ENCODE results near the gene PRM3.

The PRM3 gene

DNA sequence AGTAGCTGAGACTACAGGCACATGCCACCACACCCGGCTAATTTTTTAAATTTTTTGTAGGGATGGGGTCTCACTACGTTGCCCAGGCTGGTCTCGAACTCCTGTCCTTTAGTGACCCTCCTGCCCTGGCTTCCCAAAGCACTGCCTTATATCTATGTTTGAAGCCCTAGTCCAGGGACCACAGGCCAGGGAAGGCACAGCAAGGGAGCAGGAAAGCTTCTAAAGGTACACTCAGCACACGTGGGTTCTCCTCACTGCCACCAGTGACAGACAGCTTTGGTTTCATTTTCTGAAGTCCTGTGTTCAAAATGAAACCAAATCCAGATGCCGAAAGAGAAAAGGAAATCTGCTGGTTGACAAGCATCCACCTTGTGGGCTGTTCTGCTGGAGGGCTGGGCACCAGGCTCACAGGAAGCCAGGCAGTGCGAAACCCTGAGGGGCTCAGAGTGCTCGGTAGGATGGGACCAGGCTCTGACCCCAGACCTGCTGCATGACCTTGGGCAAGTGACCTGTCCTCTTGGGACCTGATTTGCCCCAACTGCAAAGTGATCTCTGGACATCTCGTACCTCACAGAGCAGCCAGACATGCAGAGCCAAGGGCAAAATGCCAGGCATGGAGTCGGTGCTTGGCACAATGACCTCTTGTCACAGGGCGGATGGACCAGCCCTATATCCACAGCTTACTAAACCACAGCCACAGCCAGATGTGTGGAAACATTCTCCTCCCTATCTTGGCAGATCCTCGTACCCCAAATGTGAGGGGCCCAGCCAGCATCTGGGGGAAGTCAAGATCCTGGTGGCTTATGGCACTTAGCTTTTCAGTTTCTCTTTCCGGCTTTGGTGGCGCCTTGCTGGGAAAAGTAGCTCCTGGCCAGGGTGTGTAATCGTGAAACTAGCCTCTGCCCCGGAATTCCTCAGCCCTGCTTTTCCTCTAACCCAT is 14.6 kb downstream of the PRM3 start:
- no peak for DNase-seq

DNA sequence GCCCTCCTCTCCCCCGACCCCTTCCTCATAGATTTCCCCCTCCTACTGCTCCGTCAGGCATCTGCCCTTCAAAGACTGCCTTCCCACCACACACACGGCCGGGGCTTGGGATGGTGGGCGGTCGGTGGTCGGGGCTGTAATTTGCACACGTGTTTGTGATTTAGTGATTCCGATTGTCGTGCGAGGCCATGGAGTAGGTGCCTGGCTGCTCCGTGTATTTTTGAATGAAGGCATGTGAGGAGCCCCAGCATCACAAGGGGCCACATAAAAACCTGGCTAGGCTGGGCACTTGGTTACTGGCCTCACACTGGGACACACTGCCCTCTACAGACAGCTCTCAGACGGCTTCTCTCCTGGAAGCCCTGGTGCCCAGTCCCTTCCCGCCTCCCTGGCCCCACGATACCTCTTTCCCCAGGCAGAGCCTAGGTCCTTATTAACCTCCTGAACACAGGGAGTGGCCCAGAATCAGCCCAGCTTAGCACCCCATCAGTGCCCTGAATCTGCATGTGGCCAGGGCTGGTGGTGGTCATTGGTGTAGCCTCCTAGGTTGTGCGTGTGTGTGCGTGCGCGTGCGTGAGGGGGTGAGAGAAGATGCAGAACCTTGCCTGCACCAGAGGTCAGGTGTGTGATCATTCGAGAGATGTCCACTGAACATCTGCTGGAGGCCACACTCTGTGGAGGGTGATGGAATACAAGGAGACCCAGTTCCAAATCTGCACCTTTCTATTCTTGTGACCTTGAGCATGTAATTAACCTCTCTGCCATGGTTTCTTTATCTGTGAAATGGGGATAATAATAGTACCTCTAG is 16.1 kb downstream of the PRM3 start:
- DNase-seq: peak; percentile 75

DNA sequence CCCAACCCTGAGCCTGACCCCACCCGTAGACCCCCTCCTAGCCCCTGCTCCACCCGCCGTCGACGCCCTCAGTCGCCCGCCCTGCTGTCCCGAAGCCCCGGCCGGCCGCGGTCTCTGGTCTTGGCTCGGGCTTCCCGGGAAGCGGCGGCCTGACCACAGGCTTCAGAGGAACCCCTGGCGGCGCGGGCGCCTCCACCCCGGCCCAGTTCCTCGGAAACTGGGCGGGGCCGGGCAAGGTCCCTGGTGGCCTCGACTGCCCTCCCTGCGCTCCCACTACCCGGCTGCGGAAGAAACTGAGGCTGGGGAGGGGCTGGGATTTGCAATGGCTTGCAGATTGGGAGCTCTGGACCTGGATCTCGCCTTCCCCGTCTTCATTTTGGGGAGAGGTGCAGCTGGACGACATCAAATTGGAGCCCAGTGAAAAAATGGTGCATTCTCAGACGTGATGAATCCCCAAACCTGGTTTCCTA is 16.7 kb downstream of the PRM3 start:
- DNase-seq: no peak

DNA sequence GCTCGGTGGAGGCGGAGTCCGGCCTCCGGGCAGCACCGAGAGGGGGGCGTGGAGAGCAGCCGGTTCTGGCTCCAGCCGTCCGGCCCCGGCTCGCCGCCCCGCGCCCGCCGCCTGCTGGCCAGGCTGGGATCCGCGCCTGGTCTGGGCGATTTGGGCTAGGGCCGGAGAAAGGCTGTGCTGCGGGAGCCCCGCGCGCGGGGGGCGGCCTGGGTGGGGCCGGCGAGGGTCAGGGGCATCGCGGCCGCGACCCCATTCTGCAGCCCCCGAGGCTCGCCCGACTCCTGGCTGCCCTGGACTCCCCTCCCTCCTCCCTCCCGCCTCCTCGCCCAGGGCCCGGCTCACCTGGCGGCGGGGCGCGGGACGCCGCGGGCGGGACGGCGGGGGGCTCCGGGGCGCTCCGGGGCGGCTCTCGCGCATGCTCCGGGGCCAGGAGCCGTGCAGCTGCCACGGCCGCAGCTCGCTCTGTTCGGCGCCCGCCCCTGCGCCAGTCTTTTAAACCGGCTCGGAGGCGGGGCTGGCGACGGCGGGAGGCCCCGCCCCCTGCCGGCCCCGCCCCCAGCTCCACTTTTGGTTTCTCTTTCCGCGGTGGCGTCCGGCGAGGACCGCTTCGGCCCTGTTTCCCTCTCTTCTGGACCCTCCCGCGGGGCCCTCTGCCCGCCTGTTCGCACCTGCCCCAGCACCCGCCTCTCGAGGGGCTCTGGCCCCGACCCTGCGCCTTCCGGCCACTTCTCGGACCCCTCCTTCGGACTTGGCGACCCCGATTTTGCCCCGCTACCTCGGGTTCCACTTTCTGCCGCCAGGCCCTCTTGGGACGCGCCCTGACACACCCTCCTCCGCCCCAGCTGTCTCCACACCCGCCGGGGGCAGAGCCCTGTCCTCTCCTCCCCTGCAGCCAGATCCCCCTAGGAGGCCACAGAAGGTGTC is 17.4 kb downstream of the PRM3 start, which contains the start of gene SOCS1:
TSS of gene SOCS1 (minus strand) at position 468 of the 924 bp plus-strand sequence. CDS start 726 bp downstream, outside the sequence.
- DNase-seq: peak; percentile 80

DNA sequence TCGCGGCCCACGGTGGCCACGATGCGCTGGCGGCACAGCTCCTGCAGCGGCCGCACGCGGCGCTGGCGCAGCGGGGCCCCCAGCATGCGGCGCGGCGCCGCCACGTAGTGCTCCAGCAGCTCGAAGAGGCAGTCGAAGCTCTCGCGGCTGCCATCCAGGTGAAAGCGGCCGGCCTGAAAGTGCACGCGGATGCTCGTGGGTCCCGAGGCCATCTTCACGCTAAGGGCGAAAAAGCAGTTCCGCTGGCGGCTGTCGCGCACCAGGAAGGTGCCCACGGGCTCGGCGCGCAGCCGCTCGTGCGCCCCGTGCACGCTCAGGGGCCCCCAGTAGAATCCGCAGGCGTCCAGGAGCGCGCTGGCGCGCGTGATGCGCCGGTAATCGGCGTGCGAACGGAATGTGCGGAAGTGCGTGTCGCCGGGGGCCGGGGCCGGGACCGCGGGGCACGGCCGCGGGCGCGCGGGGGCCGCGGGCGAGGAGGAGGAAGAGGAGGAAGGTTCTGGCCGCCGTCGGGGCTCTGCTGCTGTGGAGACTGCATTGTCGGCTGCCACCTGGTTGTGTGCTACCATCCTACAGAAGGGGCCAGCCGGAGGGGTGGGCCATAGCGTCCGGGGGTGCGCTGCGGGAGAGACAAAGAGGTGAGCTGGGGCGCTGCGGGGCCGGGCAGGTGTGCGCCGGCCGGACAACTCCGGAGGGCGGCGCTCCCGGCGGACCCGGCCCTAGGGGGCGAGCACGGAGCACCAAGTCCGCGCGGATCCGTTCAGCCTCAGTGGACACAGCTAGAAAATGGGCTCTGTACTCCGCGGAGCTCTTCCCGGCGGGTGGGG is 18.3 kb downstream of the PRM3 start:
- no peak for DNase-seq

DNA sequence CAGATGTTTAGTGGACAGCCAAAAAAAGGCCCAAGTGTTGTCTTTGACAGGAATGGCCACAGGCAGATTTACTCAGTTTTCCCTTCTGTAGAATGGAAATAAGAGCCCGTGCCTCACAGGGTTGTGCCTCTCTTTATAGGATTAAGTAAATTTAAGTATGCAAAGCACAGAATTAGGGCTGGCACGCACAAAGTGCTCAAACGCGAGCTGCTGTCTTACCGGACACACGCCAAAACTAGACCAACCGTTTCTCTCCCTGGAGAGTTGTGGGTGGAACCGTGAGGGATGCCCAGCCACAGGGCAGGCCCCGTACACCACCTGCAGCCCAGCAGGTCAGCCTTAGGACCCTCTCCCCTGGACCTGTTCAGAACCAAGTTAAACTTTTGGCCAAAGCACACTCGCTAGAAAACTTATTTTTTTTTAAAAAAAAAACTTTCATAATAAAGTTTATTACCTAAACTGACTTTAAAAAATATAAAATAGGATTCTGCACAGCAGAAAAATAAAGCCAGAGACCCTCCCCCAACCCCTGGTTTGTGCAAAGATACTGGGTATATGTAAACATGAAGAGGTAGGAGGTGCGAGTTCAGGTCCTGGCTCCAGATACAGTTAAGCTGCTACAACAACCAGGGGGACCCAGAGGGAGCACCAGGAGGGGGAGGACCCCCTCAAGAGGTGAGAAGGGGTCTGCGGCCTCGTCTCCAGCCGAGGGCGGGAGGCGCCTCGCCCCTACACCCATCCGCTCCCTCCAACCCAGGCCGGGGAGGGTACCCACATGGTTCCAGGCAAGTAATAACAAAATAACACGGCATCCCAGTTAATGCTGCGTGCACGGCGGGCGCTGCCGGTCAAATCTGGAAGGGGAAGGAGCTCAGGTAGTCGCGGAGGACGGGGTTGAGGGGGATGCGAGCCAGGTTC is 19.2 kb downstream of the PRM3 start:
- DNase-seq: no peak

DNA sequence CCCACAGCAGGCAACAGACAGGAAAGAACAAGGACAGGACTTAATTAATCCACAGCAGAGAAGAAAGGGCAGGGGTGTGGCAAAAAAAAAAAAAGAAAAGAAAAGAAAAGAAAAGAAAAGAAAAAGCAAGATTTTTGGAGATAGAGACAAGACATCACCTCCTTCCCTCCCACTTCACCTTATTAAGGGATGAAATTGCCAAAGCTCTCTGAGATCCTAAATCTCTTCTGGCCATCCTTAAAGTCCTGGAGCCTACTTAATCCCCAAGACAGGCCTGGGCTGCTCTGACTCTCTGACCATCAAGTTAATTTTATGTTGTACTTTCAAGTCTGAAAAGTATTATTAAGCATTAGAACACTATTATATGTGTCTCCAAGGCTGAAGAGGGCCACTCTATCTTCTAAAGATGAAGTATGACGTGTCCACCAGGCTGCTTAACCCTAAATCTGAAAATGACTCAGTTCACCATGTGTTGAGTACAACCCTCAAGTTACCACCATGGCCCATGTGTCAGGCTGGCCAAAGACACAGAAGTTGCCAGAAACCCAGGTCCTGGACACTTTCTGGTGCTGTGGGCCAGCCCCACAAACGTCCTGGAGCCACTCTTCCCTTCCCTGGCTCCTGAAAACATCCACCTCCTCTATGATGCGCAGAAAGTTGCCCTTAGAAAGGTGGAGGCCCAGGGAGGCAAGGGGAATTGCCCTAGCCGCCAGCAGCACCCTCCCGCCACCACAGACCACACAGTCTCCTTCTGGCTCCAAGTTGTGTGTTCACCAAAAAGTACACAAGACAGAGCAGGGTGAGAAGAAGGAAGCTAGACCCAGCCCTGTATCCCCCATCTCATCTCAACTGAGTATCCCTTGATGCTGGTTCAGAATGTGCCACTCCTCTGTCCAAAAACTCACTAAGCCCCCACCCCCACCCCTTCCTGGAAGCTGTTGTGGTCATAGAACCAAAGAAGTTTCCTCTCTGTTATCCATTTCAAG is 20.1 kb downstream of the PRM3 start:
- no peak for DNase-seq

DNA sequence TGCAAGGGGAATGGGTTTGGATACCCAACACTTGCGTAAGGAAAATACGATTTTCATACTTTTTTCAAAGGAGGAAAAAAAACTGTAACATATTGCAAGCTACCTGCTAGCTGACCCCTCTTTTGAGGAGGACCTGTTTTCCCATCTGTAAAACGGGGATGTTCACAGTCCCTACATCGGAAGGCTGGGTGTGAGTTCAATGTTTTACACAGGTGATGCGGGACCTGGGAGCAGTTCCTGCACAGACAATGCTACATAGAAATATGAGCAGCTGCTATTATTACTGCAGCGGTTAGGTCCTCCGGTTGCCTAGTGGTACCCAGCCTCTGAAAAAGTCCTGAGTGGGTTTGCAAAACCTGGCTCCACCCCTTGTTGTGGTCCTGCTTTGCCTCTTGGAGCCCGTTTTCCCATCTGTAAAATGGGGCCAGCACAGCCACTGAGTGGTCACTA is 20.9 kb downstream of the PRM3 start:
- no peak for DNase-seq

DNA sequence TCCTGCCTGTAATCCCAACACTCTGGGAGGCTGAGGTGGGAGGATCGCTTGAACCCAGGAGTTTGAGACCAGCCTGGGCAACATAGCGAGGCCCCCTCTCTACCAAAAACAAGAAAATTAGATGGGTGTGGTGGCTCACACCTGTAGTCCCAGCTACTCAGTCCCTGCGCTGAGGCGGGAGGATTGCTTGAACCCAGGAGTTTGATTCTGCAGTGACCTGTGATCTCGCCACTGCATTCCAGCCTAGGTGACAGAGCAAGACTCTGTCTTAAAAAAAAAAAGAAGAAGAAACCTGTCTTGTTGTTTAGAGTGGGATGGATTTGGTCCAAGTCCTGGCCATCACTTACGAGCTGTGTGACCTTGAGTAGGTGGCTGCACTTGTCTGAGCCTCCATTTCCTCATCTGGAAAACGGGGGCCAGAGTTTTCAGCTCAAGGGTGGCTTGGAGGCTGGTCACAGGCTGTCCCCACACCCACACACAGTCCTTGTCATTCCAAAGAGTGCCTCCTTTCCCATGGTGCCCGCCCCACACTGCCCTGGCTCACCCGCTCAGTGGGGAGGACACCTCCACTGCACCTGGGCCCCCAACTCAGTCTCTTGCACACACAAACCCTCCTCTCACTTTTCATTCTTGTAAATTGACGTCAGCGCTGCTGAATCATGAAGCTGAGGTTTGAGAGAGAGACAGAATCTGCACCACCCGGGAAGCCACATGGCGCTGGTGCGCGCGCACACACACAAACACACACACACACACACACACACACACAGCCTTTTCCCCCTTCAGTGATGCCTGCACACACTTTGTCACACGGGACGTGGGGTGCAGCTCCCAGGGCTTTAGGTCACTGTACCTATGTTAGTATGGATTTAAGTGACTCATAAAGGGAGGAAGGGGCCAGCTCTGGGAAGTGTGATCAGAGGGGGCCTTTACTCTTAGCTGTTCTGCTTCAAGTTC is 21.6 kb downstream of the PRM3 start:
- no peak for DNase-seq

DNA sequence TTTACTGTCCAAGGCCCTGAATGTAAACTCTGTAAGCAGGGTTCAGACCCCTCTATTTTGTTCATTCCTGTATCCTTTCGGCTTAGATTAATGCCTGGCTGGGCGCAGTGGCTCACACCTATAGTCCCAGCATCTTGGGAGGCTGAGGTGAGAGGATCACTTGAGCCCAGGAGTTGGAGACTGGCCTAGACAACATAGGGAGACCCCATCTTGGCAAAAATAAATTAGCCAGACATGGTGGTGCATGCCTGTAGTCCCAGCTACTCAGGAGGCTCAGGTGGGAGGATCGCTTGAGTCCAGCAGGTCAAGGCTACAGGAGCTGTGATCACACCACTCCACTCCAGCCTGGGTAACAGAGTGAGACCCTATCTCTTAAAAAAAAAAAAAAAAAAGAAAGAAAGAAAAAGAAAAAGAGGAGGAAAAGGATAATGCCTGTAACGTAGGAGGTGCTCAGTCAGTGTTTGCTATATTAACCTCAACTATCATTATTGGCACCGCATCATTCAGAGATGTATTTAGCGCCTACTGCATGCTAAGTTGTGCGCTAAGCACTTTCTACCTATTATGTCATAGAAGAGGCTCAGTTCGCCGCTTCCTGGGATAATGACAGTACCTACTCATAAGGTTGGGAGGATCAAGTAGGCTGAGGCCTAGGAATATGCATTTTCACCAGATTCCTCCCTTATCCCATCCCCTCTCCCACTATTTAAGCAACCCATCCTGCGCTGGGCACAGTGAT is 22.5 kb downstream of the PRM3 start:
- no peak for DNase-seq

DNA sequence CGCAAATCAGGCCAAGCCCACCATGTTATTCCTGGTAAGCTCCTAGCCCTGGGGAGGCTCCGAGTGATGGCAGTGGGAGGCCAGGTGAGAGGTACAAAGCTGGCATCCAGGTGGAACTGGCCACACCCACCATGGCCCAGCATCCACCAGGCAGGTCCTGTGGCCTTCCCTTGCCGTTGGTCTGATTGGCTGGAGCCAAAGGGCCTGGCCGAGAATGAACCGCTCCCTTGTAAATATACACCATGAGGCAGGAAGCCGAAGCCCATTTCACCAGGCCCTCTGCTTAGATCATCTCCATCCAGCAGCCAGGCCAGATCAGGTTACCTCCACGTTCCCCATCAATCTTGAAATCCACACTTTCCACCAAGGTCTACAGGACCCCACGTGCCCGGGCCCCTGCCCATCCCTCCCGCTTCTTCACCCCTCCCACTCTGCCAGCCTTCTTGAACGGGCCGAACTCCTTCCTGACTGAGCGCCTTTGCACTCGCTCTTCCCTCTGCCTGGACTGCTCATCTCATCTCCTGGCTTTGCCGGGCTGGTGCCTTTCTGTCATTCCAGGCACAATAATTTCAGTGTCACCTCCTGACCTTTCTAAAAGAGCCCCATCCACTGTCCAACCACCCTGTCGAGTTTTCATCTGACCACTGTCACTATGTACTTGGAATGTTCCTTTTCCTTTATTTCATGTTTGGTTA is 23.2 kb downstream of the PRM3 start:
- no peak for DNase-seq

DNA sequence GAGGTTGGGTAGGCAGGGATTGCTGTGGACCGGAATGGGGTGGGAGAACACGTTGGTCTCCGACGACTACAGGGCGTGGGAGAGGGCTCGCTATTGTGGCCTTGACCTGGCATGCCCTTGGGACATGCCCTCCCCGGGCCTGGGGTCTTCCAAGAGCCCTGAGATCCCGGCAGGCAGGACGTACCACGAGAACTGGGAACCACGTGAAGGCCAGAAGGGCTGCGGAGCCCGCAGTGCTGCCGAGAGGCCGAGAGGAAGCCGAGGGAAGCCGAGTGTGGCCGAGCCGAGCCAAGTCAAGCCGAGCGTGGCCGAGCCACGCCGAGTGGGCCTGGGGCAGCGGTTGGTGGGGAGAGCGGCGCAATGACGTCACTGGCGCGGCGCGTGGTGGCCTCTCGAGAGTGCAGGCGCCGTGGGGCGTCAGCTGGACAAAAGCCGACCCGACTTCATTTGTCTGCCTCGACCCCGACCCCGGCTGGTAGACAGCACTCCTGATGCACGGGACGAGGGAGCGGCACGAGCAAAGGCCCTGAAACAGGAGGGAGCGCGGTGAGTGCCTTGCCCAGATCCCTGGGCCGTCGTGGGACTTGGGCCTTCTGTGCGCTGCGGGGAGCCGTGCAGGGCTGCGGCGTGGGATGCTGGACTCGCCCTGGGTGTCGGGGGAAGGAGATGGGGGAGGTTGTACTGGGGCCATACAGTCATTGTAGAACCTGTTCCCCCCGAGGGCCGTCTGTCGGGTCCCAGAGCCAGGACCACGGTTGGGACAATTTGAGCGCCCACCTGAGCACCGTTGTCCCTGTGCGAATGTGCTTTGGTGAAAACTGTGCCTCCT is 24.0 kb downstream of the PRM3 start:
- no peak for DNase-seq

DNA sequence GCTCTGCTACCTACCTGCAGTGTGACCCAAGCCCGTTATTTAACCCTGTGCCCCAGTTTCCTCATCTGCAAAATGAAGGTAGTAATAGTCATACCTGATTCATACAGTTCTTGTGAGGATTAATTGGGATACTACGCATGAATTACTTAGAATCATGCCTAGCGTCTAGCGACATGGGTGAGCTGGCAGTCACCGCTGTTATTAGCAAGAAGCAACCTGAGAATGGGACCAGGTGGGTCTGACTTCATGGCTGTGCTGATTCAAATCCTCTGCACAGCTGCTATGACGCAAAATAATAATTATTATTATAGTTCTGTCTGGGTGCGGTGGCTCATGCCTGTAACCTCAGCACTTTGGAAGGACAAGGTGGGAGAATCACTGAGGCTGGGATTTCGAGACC is 25.3 kb downstream of the PRM3 start:
- DNase-seq: no peak

DNA sequence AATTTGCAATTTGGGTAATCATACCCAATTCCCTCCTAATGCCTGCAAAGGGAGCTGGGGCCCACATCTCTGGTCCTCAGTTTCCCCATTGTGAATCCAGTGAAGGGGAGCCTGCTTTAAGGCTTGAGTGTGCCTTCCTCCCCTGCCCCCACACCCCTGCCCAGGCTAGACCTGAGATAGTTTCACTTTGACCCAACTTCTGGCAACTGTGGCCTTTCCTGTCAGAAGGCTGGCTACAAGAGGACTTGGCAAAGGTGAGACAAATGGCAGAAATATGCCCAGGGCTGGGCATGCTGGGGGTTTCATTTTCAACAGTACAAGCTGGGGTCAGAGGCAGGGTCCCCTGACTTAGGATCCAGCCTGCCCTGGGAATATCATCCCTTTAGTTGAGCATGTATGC is 27.4 kb downstream of the PRM3 start:
- no peak for DNase-seq

DNA sequence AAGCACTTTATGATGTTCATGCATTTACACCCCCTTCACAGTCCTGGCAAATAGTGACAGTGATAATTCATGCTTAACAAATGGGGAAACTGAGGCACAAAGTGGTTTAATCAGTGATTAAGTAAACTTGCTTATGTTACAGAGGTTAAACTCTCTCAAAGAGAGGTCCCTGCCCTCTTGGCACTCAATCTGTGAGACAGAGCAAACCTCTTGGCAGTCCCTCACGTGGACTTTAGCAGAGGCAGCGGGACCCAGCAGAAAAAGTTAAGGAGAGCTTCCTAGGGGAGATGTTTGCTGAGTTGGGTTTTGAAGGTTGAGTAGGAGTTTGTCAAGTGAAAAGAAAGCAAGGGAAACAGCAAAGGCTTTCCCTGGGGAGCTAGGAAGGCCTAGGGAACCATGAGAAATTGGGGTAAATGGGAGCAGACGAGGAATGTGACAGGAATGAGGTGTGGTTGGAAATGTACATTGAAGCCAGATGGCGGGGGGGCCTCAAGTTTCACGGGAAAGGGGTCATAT is 28.1 kb downstream of the PRM3 start:
- DNase-seq: no peak

Measured in NCI-H774 (cell line).